Right atrium auricular region (tissue), 2 donors: ENCODE results near the gene LRWD1. TPM values are rescaled to one million over a fixed set of nuclear protein-coding genes. Genes with fewer than 3 reads are reported as not detected.
"Not testable (repeated sequence)": the region's sequence is repeated elsewhere in the genome, so short reads cannot be mapped to it uniquely, and the experiment has no call there.

Experiments
- DNase-seq: peaks from one replicate; pipeline ENCODE4 v3.0.0-alpha.2; 2019; ENCODE audit warnings: low spot score
- H3K27ac ChIP-seq, 2 donors: fragments of 200-600 bp; sonication (generic); 1 replicate in 1 of 2; 2 replicates in 1 of 2; pipeline ENCODE4 v1.5.1; 2016 to 2019
- H3K27me3 ChIP-seq, 2 donors: fragments of 200-600 bp; sonication (generic); one replicate each; pipeline versions ENCODE4 v1.5.1 to v1.6.0; 2017 to 2019
- H3K36me3 ChIP-seq: fragments of 200-600 bp; sonication (generic); one replicate; pipeline ENCODE4 v1.5.1; 2016
- H3K4me1 ChIP-seq, 2 donors: fragments of 200-600 bp; sonication (generic); one replicate each; pipeline versions ENCODE4 v1.5.1 to v1.6.0; 2017 to 2019
- H3K4me3 ChIP-seq, 2 donors: fragments of 200-600 bp; sonication (generic); 1 replicate in 1 of 2; 2 replicates in 1 of 2; pipeline ENCODE4 v1.5.1; 2017 to 2019; ENCODE audit warnings: mild to moderate bottlenecking in 1 of 2, moderate library complexity in 1 of 2
- H3K9me3 ChIP-seq, 2 donors: fragments of 200-600 bp; sonication (generic); one replicate each; pipeline ENCODE4 v1.5.1; 2019
- total RNA-seq, 2 donors: library from RNA; depleted of rRNA; stranded (reverse); fragments of >200 nt; gene quantifications; one replicate each; pipeline ENCODE4 v1.1.0, GENCODE V29; 2016
- TF ChIP-seq, protein P1 (sequence below), 2 donors: fragments of 200-600 bp; sonication (generic); IDR thresholded peaks; one replicate each; pipeline ENCODE4 v1.5.1; 2019; ENCODE audit warnings: antibody characterized with exemption in 2 of 2

Gene LRWD1
- total RNA-seq, 2 donors from 2014 or later, result 9.8 to 13.7 TPM

DNA sequence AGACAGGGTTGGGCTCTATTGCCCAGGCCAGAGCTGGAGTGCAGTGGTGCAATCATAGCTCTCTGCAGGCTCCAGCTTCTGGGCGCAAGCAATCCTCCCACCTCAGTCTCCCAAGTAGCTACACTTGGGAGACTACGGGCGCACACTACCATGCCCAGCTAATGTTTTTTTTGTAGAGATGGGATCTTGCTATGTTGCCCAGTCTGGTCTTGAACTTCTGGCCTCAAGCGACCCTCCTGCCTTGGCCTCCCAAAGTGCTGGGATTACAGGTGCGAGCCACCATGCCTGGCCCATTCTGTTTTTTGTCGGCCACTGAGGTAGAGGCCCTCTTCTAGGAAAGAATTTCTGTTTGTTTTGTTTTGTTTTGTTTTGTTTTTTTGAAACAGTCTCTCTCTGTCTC, 12.3 kb upstream of the LRWD1 start:
- H3K4me1 ChIP-seq, result no peaks in the 10 kb centered on the region
- no peaks in the 10 kb centered on the region for H3K27me3 ChIP-seq

DNA sequence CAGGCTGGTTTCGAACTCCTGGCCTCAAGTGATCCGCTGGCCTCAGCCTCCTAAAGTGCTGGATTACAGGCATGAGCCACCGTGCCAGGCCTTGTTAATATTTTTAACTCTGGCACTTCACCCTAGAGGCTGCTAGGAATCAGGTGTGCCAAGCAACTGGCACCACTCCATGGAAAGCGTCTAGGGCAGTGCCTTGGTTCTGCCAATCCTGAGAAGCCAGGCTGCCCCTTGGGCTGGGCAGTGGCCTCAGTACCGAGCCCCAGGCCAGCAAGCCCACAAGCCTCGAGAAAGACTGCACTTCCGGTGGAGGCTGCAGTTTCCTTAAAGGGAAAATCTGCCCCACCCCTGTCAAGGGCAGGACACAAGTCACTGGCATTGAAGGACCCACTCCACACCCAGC, 11.5 kb upstream of the LRWD1 start:
- TF ChIP-seq, protein P1, sequence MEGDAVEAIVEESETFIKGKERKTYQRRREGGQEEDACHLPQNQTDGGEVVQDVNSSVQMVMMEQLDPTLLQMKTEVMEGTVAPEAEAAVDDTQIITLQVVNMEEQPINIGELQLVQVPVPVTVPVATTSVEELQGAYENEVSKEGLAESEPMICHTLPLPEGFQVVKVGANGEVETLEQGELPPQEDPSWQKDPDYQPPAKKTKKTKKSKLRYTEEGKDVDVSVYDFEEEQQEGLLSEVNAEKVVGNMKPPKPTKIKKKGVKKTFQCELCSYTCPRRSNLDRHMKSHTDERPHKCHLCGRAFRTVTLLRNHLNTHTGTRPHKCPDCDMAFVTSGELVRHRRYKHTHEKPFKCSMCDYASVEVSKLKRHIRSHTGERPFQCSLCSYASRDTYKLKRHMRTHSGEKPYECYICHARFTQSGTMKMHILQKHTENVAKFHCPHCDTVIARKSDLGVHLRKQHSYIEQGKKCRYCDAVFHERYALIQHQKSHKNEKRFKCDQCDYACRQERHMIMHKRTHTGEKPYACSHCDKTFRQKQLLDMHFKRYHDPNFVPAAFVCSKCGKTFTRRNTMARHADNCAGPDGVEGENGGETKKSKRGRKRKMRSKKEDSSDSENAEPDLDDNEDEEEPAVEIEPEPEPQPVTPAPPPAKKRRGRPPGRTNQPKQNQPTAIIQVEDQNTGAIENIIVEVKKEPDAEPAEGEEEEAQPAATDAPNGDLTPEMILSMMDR (IDR thresholded peaks at IDR 0.05), result no peak
- Histone ChIP-seq H3K27ac (no peak overlapping the region), H3K4me1 (no peaks in the 10 kb centered on the region), H3K36me3 (peaks cover 23% of the 10 kb centered on the region), H3K27me3 (no peaks in the 10 kb centered on the region), H3K4me3 (no peak overlapping the region), H3K9me3 (no peaks in the 10 kb centered on the region)
- DNase-seq, result no peak

More for the DNA sequence above, 12.3 kb upstream of the LRWD1 start:
- Histone ChIP-seq H3K36me3 (peaks cover 14% of the 10 kb centered on the region), H3K9me3 (no peaks in the 10 kb centered on the region), H3K27ac (no peak overlapping the region), H3K4me3 (no peak overlapping the region)
- DNase-seq, result no peak
- TF ChIP-seq, protein P1 (IDR thresholded peaks at IDR 0.05), result no peak

DNA sequence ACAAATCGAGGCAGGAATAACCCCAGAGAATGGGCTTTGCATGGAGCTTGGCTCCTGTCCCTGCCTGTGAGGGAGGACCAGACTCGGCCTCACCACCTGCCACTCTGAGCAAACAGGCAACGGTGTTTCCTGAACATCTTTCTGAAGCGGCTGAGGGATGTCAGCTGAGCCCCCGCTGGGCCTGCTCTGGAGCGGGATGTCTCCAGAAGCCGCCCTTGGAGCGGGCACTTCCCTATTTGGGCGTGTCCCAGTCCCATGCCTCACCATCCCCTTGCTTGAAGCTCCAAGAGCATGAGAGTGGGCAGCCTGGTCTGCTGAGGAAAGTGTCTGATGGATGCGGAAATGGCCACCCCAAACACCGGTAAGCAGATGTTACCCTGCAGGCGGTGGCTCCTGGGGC, 10.3 kb upstream of the LRWD1 start:
- no peaks in the 10 kb centered on the region for H3K9me3 ChIP-seq
- H3K4me1 ChIP-seq, result no peaks in the 10 kb centered on the region
- no peaks in the 10 kb centered on the region for H3K27me3 ChIP-seq
- TF ChIP-seq, protein P1 (IDR thresholded peaks at IDR 0.05), result no peak
- DNase-seq, result no peak
- H3K4me3 ChIP-seq, result no peak overlapping the region
- H3K36me3 ChIP-seq, result peaks cover 31% of the 10 kb centered on the region
- no peak overlapping the region for H3K27ac ChIP-seq

DNA sequence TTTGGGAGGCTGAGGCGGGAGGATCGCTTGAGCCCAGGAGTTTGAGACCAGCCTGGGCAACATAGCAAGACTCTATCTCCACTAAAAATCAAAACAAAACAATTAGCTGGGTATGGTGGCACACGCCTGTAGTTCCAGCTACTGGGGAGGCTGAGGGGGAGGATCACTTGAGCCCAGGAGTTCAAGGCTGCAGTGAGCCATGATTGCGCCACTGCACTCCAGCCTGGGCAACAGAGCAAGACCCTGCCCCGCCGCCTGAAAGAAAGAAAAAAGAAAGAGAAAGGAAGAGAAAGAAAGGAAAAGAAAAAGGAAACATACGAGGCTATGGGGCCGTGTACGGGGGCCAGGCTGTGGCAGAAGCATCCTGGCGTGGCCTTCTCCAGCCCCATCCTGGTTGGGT, 9.9 kb upstream of the LRWD1 start:
- H3K27ac ChIP-seq, H3K4me3 ChIP-seq, H3K4me1 ChIP-seq, DNase-seq, H3K9me3 ChIP-seq, H3K27me3 ChIP-seq: not testable (repeated sequence)
- H3K36me3 ChIP-seq, result peaks cover 32% of the 10 kb centered on the region

DNA sequence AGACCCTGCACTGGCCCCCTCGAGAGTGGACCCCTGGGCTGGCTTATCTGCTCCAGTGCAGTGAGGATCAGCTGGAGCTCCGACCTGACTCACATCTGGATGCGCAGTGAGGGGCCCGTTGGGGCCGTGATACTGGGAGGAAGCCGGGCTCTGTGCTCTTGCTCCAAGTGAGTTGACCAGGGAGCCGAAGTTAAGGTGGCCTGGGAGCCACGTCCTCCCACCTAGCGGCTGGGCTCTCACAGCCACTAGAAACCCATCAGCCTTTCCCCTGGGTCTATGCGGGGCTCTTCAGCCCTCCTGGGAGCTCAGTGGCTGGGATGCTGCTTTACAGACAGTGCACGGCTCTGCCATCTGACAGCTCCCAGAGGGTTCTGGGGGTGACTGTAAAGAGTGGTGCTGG, 9.2 kb upstream of the LRWD1 start:
- H3K36me3 ChIP-seq, result peaks cover 32% of the 10 kb centered on the region

DNA sequence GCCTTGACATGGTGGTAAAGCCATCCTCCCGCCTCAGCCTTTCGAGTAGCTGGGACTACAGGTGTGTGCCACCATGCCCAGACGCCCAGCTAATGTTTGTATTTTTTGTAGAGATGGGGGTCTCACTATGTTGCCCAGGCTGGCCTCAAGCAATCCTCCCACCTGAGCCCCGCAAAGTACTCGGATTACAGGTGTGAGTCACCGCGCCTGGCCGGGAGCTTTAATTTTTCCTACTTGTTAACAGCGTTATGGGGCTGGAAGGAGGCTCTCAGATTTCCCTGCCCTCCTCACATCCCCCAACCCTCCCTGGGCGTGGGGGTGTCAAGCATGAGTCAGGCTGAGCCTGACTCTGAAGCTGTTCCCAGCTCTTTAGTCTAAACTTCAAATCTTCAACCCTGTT, 8.5 kb upstream of the LRWD1 start:
- no peak for DNase-seq
- H3K4me1 ChIP-seq, result no peaks in the 10 kb centered on the region
- no peak overlapping the region for H3K4me3 ChIP-seq
- H3K9me3 ChIP-seq, result no peaks in the 10 kb centered on the region
- H3K27me3 ChIP-seq, result no peaks in the 10 kb centered on the region
- H3K36me3 ChIP-seq, result peaks cover 32% of the 10 kb centered on the region
- TF ChIP-seq, protein P1 (IDR thresholded peaks at IDR 0.05), result no peak
- no peak overlapping the region for H3K27ac ChIP-seq

More for the DNA sequence above, 9.2 kb upstream of the LRWD1 start:
- no peak overlapping the region for H3K27ac ChIP-seq
- TF ChIP-seq, protein P1 (IDR thresholded peaks at IDR 0.05), result no peak
- H3K4me3 ChIP-seq, result no peak overlapping the region
- H3K9me3 ChIP-seq, result no peaks in the 10 kb centered on the region
- no peaks in the 10 kb centered on the region for H3K27me3 ChIP-seq
- H3K4me1 ChIP-seq, result no peaks in the 10 kb centered on the region
- no peak for DNase-seq
